ENCODE results near the gene PRKG1.

Gene PRKG1

GRCh38 chr10:51522858-51523257 is 448.6 kb downstream of the PRKG1 start:
- no peak overlapping the region for H3K4me3 ChIP-seq (ENCODE audit: low read depth, low read length)
- H3K9me3 ChIP-seq (ENCODE audit: control insufficient read depth, insufficient read depth, low read length): no peaks in the 10 kb centered on the region
- H3K36me3 ChIP-seq (ENCODE audit: control insufficient read depth, insufficient read depth, low read length): no peaks in the 10 kb centered on the region
- H3K27me3 ChIP-seq (ENCODE audit: control insufficient read depth, insufficient read depth, low read length): no peaks in the 10 kb centered on the region
- H3K9ac ChIP-seq (ENCODE audit: low read depth, low read length): no peak overlapping the region
- H3K4me1 ChIP-seq (ENCODE audit: control insufficient read depth, insufficient read depth, low read length): no peaks in the 10 kb centered on the region

DNA sequence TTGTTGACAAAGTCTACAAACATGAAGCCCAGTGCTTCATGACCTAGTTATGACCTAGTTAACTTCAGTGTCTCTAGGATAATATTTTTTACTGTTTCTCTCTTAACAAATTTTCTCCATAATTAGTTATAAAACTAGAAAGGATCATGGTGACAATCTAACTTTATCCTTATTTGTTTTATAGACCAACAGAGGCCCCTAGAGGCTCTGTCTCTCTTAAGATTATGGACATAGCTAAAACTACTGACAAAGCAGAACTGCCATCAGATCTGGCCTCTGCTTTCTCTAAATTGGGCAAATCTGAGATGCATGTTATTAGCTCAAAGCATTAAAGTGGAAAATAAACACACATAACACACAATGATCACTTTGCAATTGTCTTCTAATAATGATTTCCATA is 449.2 kb downstream of the PRKG1 start:
- Histone ChIP-seq H3K4me1 (ENCODE audit: control insufficient read depth, insufficient read depth, low read length) (no peaks in the 10 kb centered on the region), H3K9me3 (ENCODE audit: control insufficient read depth, insufficient read depth, low read length) (no peaks in the 10 kb centered on the region), H3K9ac (ENCODE audit: low read depth, low read length) (no peak overlapping the region), H3K4me3 (ENCODE audit: low read depth, low read length) (no peak overlapping the region), H3K36me3 (ENCODE audit: control insufficient read depth, insufficient read depth, low read length) (no peaks in the 10 kb centered on the region), H3K27me3 (ENCODE audit: control insufficient read depth, insufficient read depth, low read length) (no peaks in the 10 kb centered on the region)

DNA sequence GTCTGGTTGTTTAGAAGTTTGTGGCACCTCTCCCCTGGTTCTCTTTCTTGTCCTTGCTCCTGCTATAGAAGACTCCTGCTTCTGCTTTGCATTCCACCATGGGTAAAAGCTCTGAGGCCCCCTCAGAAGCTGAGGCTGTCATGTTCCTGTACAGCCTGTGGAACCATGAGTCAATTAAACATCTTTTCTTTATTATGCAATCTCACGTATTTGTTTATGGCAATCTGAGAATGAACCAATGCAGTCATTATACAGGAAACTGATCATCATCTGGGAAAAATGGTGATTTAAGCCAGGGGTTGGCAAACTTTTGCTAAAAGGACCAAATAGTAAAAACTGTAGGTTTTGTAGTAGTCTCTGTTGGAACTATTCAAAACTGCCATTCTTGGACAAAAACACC is 449.8 kb downstream of the PRKG1 start:
- Histone ChIP-seq H3K9me3 (ENCODE audit: control insufficient read depth, insufficient read depth, low read length) (no peaks in the 10 kb centered on the region), H3K9ac (ENCODE audit: low read depth, low read length) (no peak overlapping the region), H3K4me1 (ENCODE audit: control insufficient read depth, insufficient read depth, low read length) (no peaks in the 10 kb centered on the region), H3K27me3 (ENCODE audit: control insufficient read depth, insufficient read depth, low read length) (no peaks in the 10 kb centered on the region), H3K36me3 (ENCODE audit: control insufficient read depth, insufficient read depth, low read length) (no peaks in the 10 kb centered on the region), H3K4me3 (ENCODE audit: low read depth, low read length) (no peak overlapping the region)

DNA sequence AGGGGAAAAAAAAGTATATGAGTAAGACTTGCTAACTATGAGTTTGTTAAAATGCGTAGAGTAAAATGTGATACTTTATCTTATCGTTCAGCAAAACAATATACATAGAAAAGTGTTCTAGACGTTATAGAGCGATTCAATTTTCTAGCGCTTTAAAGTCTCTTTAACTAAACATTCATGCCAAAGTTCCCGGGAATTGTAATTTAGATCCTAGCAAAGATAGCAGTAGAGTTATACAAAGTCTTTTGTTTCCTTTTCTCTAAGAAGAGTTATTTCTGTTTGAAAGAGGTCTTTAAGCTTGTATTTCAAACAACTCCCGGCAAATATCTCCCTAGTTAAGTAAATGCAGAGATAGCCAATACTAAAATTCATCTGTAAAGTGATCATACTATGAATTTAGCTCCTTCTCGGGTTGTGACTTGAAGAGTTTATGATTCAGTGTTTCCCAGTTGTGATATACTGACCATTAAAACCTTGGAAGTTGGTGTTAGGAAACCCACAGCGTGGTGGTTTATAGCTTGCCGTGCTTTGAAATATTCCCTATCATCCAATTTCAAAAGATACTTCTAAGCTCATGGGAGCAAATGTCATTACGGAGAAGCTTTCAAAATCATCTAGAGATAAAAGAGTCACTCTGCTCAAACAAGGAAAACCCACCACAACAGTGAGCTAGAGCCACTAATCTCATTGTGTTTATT is 453.4 kb downstream of the PRKG1 start:
- Histone ChIP-seq H3K9me3 (ENCODE audit: control insufficient read depth, insufficient read depth, low read length) (no peaks in the 10 kb centered on the region), H3K4me3 (ENCODE audit: low read depth, low read length) (no peak overlapping the region), H3K4me1 (ENCODE audit: control insufficient read depth, insufficient read depth, low read length) (no peaks in the 10 kb centered on the region), H3K9ac (ENCODE audit: low read depth, low read length) (no peak overlapping the region), H3K27me3 (ENCODE audit: control insufficient read depth, insufficient read depth, low read length) (no peaks in the 10 kb centered on the region), H3K36me3 (ENCODE audit: control insufficient read depth, insufficient read depth, low read length) (no peaks in the 10 kb centered on the region)

- Histone ChIP-seq H3K27me3 (ENCODE audit: control insufficient read depth, insufficient read depth, low read length) (no peaks in the 10 kb centered on the region), H3K9ac (ENCODE audit: low read depth, low read length) (no peak overlapping the region), H3K36me3 (ENCODE audit: control insufficient read depth, insufficient read depth, low read length) (no peaks in the 10 kb centered on the region), H3K4me1 (ENCODE audit: control insufficient read depth, insufficient read depth, low read length) (no peaks in the 10 kb centered on the region), H3K9me3 (ENCODE audit: control insufficient read depth, insufficient read depth, low read length) (no peaks in the 10 kb centered on the region), H3K4me3 (ENCODE audit: low read depth, low read length) (no peak overlapping the region)
Observed at GRCh38 chr10:51528527-51528926, 454.2 kb downstream of the PRKG1 start.

DNA sequence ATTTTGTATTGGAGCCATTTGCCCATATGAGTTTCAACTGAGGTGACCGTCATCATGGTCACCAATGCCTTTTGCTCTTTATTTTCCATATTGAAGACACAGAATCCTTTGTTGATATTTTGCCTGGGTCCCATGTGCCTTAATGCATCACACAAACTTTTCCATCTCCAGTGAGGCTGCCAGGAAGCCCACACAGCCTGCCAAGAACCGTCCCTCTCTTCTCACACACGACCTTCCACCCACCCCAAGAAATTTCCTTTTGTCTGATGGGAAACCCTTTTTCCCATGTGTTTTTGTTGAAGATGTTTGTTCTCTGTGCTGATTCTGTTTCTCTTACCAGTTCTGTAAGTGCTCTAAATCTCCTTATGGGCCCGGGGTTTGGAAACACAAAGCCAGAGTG is 456.3 kb downstream of the PRKG1 start:
- Histone ChIP-seq H3K27me3 (ENCODE audit: control insufficient read depth, insufficient read depth, low read length) (no peaks in the 10 kb centered on the region), H3K36me3 (ENCODE audit: control insufficient read depth, insufficient read depth, low read length) (no peaks in the 10 kb centered on the region), H3K9ac (ENCODE audit: low read depth, low read length) (no peak overlapping the region), H3K4me3 (ENCODE audit: low read depth, low read length) (no peak overlapping the region), H3K9me3 (ENCODE audit: control insufficient read depth, insufficient read depth, low read length) (no peaks in the 10 kb centered on the region), H3K4me1 (ENCODE audit: control insufficient read depth, insufficient read depth, low read length) (no peaks in the 10 kb centered on the region)

- H3K4me3 ChIP-seq (ENCODE audit: low read depth, low read length): no peak overlapping the region
- H3K4me1 ChIP-seq (ENCODE audit: control insufficient read depth, insufficient read depth, low read length): no peaks in the 10 kb centered on the region
- no peaks in the 10 kb centered on the region for H3K36me3 ChIP-seq (ENCODE audit: control insufficient read depth, insufficient read depth, low read length)
- no peaks in the 10 kb centered on the region for H3K9me3 ChIP-seq (ENCODE audit: control insufficient read depth, insufficient read depth, low read length)
- no peaks in the 10 kb centered on the region for H3K27me3 ChIP-seq (ENCODE audit: control insufficient read depth, insufficient read depth, low read length)
- H3K9ac ChIP-seq (ENCODE audit: low read depth, low read length): no peak overlapping the region
Observed at GRCh38 chr10:51532044-51532443, 457.8 kb downstream of the PRKG1 start.

DNA sequence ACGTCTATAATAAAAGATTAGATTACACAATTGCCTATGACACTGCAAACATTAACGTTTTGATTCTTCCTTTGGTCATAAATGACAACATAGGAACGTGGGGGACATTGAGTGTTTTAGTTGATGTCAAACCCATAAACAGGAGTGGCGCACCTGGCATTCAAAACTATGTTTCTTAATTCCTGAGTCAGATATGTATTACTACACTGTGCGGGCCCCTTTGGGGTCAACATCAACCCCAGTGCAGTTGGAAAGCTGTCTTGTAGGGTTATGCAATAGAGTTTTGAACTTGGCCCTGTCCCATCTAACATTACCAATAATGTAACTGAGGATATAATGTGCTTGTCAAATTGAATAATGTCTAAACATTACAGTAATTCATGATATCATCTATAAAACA is 468.6 kb downstream of the PRKG1 start:
- Histone ChIP-seq H3K4me1 (ENCODE audit: control insufficient read depth, insufficient read depth, low read length) (no peaks in the 10 kb centered on the region), H3K9me3 (ENCODE audit: control insufficient read depth, insufficient read depth, low read length) (no peaks in the 10 kb centered on the region), H3K27me3 (ENCODE audit: control insufficient read depth, insufficient read depth, low read length) (no peaks in the 10 kb centered on the region), H3K4me3 (ENCODE audit: low read depth, low read length) (no peak overlapping the region), H3K9ac (ENCODE audit: low read depth, low read length) (no peak overlapping the region), H3K36me3 (ENCODE audit: control insufficient read depth, insufficient read depth, low read length) (no peaks in the 10 kb centered on the region)

- no peak overlapping the region for H3K4me3 ChIP-seq (ENCODE audit: low read depth, low read length)
- H3K4me1 ChIP-seq (ENCODE audit: control insufficient read depth, insufficient read depth, low read length): no peaks in the 10 kb centered on the region
- no peaks in the 10 kb centered on the region for H3K27me3 ChIP-seq (ENCODE audit: control insufficient read depth, insufficient read depth, low read length)
- H3K9me3 ChIP-seq (ENCODE audit: control insufficient read depth, insufficient read depth, low read length): no peaks in the 10 kb centered on the region
- H3K9ac ChIP-seq (ENCODE audit: low read depth, low read length): no peak overlapping the region
- H3K36me3 ChIP-seq (ENCODE audit: control insufficient read depth, insufficient read depth, low read length): no peaks in the 10 kb centered on the region
Observed at GRCh38 chr10:51544933-51545332, 470.6 kb downstream of the PRKG1 start.

DNA sequence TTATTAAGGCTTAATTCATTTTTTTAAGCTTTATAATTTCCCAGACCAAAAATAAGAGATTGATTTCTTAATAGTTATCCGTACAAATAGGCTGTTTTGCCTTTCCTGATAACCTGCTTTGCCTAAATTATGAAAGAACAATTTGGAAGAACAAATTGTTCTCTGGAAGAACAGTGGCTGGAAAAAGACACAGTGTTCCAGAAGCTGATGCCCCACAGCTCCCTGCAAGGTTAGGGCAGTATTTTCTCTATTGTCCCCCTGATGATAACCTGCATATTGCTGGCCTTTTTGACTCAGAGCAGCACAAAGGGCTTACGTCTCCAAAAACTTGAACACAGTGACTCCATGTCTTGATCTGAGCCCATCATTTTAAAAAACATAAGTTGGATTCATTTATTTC is 473.7 kb downstream of the PRKG1 start:
- Histone ChIP-seq H3K36me3 (ENCODE audit: control insufficient read depth, insufficient read depth, low read length) (no peaks in the 10 kb centered on the region), H3K4me3 (ENCODE audit: low read depth, low read length) (no peak overlapping the region), H3K4me1 (ENCODE audit: control insufficient read depth, insufficient read depth, low read length) (no peaks in the 10 kb centered on the region), H3K9ac (ENCODE audit: low read depth, low read length) (no peak overlapping the region), H3K27me3 (ENCODE audit: control insufficient read depth, insufficient read depth, low read length) (no peaks in the 10 kb centered on the region), H3K9me3 (ENCODE audit: control insufficient read depth, insufficient read depth, low read length) (no peaks in the 10 kb centered on the region)

GRCh38 chr10:51552879-51553278 is 478.6 kb downstream of the PRKG1 start:
- H3K4me1 ChIP-seq (ENCODE audit: control insufficient read depth, insufficient read depth, low read length): no peaks in the 10 kb centered on the region
- no peak overlapping the region for H3K9ac ChIP-seq (ENCODE audit: low read depth, low read length)
- H3K27me3 ChIP-seq (ENCODE audit: control insufficient read depth, insufficient read depth, low read length): no peaks in the 10 kb centered on the region
- no peaks in the 10 kb centered on the region for H3K36me3 ChIP-seq (ENCODE audit: control insufficient read depth, insufficient read depth, low read length)
- H3K4me3 ChIP-seq (ENCODE audit: low read depth, low read length): no peak overlapping the region
- H3K9me3 ChIP-seq (ENCODE audit: control insufficient read depth, insufficient read depth, low read length): no peaks in the 10 kb centered on the region

DNA sequence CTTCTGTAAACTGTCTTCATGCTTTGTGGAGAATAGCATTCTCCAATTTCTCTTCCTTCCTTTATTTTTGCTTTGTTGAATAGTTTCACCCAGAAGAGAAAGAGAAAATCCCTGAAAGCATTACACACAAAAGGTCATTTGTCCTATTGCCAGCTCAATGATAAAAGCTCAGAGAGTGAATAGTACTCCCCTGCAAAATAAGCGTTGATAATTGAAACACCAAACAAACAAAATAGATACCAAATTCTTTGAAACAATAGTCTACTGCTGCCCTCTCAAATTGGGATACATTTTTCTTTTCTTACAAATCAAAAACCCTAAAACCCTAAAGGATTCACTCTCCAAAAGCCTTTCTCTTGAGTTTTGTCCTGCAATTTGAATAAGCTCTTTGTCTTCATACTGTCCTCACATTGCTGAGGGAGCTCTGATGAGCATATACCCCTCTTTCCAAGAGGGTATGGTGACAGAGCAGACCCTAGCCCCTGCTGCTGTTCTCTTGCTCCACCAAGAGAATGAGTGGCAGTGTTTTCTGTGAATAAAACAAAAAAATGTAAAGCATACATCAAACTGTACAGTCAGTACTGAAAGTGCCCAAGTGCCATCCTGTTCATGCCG is 490.7 kb downstream of the PRKG1 start:
- Histone ChIP-seq H3K4me1 (ENCODE audit: control insufficient read depth, insufficient read depth, low read length) (peaks cover 11% of the 10 kb centered on the region), H3K4me3 (ENCODE audit: low read depth, low read length) (no peak overlapping the region), H3K27me3 (ENCODE audit: control insufficient read depth, insufficient read depth, low read length) (no peaks in the 10 kb centered on the region), H3K36me3 (ENCODE audit: control insufficient read depth, insufficient read depth, low read length) (no peaks in the 10 kb centered on the region), H3K9me3 (ENCODE audit: control insufficient read depth, insufficient read depth, low read length) (no peaks in the 10 kb centered on the region), H3K9ac (ENCODE audit: low read depth, low read length) (no peak overlapping the region)
